Cardiac muscle cell (in vitro differentiated cells and primary cell): ENCODE data around the gene MRAS. TPM values are rescaled to one million over a fixed set of nuclear protein-coding genes. Genes with fewer than 3 reads are reported as not detected.

Source experiments
- DNase-seq, 2 donors: peaks; one replicate each; pipeline versions ENCODE4 v3.0.0 to v3.0.0-alpha.2; 2010 to 2017; ENCODE audit warnings: low read depth in 1 of 2, low spot score in 1 of 2
- H3K27ac ChIP-seq: fragments of 200-600 bp; sonication (generic); 2 replicates; pipeline ENCODE4 v1.5.1; 2016
- H3K27me3 ChIP-seq: fragments of 200-600 bp; sonication (generic); 2 replicates; pipeline ENCODE4 v1.6.0; 2016; ENCODE audit warnings: control low read depth
- H3K36me3 ChIP-seq: fragments of 200-600 bp; sonication (generic); 2 replicates; pipeline ENCODE4 v1.5.1; 2016; ENCODE audit warnings: control low read depth
- H3K4me1 ChIP-seq: fragments of 200-600 bp; sonication (generic); 2 replicates; pipeline ENCODE4 v1.8.1; 2017; ENCODE audit warnings: low read depth, mild to moderate bottlenecking, mixed run types
- H3K4me3 ChIP-seq: fragments of 200-600 bp; sonication (generic); 2 replicates; pipeline ENCODE4 v1.5.1; 2016; ENCODE audit warnings: mild to moderate bottlenecking
- H3K9me3 ChIP-seq: fragments of 200-600 bp; sonication (generic); 2 replicates; pipeline ENCODE4 v1.5.1; 2017; ENCODE audit warnings: low read depth, mild to moderate bottlenecking, control low read depth
- polyA plus RNA-seq: library from polyadenylated mRNA; unstranded; fragments of >200 nt; fragmentation: Nextera tagmentation; extraction: Ambion mirVana; gene quantifications from 2 replicates; pipeline ENCODE4 v1.2.1, GENCODE V29; 2016
- total RNA-seq: library from RNA; depleted of rRNA; stranded (reverse); fragments of >200 nt; gene quantifications from 2 replicates; pipeline ENCODE4 v1.2.3, GENCODE V29; 2016
- TF ChIP-seq, protein P1 (sequence below): IDR thresholded peaks from 2 replicates; pipeline ENCODE4 v1.5.1; 2012; ENCODE audit warnings: low read depth, mild to moderate bottlenecking, low read length

Gene MRAS
- total and polyA plus RNA-seq, 2 experiments from 2014 or later = 66.5 to 92.6 TPM

DNA sequence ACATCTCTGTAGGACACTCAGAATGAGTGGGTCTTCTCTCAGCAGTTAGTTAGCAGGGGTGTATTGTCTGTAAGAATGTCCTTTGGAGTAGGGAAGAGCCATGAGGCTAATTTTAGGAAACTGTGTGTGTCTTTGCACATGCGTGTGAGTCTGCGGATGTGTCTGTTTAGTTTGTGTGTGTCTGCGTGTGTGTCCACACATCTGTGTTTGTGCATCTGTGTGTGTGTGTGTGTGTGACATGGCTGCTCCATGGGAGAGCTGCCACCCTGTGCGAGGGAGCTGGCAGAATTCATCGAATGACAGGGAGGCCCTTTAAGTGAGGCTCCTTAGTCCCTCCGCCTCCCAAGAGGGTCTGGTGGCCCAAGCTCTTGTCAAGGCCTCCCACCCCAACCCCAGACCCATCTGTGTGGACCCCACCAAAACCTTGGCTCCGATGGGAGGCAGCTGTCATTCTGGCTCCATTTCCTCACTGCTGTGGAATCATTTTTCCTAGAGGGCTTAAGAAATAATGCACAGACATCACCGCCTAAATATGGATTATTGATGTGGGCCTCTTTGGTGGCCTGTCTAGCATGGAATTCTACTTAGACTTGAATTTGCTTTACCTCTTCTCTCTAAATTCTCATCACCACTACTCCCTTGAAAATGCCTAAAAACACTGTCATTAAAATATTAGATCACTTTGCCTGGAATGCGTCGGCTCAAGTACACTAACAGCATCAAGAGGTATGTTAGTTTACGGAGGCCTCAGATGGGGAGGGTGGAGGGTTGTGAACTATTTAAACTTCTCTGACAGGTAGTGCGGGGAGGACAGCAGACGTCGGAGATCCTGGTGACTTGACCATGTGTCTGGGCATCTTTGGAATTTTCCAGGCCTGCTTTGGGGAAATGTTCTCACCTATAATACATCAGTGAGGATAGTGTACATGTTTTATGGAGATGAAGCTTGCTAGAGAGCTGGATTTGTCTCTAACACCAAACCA, 95.4 kb downstream of the MRAS start:
- H3K9me3 ChIP-seq = no peaks in the 10 kb centered on the region
- H3K4me3 ChIP-seq = no peak overlapping the region
- TF ChIP-seq, protein P1, sequence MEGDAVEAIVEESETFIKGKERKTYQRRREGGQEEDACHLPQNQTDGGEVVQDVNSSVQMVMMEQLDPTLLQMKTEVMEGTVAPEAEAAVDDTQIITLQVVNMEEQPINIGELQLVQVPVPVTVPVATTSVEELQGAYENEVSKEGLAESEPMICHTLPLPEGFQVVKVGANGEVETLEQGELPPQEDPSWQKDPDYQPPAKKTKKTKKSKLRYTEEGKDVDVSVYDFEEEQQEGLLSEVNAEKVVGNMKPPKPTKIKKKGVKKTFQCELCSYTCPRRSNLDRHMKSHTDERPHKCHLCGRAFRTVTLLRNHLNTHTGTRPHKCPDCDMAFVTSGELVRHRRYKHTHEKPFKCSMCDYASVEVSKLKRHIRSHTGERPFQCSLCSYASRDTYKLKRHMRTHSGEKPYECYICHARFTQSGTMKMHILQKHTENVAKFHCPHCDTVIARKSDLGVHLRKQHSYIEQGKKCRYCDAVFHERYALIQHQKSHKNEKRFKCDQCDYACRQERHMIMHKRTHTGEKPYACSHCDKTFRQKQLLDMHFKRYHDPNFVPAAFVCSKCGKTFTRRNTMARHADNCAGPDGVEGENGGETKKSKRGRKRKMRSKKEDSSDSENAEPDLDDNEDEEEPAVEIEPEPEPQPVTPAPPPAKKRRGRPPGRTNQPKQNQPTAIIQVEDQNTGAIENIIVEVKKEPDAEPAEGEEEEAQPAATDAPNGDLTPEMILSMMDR = no peak
- no peaks in the 10 kb centered on the region for H3K27me3 ChIP-seq
- no peak overlapping the region for H3K27ac ChIP-seq
- peaks cover 29% of the 10 kb centered on the region for H3K4me1 ChIP-seq
- no peak for DNase-seq
- H3K36me3 ChIP-seq = no peaks in the 10 kb centered on the region

DNA sequence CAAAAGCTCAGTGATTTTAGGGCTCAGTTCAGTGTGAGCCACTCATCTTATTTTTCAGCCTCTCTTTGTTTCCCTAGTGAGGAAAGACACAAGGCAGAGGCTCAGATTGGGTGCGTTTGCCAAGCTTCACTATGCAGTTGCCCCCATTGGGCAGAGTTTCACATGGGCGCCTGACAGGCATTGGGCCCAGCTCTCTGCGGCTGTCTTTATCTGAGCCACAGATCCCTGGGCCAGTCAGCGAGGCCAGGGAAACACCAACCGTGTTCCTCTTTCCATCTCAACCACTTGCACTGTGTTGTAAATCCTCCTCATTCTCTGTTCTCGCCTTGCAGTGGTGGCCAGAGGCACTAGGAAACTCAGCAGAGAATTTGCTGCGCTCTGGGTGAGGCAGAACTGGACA, 96.9 kb downstream of the MRAS start:
- Histone ChIP-seq H3K27me3 (no peaks in the 10 kb centered on the region), H3K4me3 (no peak overlapping the region), H3K27ac (no peak overlapping the region), H3K9me3 (no peaks in the 10 kb centered on the region), H3K36me3 (no peaks in the 10 kb centered on the region), H3K4me1 (peaks cover 25% of the 10 kb centered on the region)
- DNase-seq = no peak
- TF ChIP-seq, protein P1 = no peak

DNA sequence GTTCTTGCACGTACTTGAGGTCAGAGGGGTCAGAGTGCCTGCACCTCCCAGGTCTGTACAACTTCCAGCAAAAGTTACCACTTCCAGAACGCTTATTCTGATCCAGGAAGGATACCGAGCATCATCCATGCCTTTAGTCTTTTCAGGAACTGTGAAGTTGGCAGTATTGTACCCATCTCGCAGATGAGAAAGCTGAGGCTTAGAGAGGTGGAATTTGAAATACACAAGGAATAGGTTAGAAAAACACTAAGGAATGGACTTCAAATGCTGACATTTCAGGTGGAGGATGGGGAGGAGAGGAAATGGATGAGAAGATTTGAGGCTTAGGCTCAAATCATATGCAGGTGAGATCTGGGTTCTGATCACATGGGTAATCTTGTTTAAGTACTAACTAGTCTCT, 97.3 kb downstream of the MRAS start:
- no peak for DNase-seq
- Histone ChIP-seq H3K4me3 (no peak overlapping the region), H3K27ac (no peak overlapping the region), H3K9me3 (no peaks in the 10 kb centered on the region), H3K4me1 (peaks cover 25% of the 10 kb centered on the region), H3K36me3 (no peaks in the 10 kb centered on the region), H3K27me3 (no peaks in the 10 kb centered on the region)
- TF ChIP-seq, protein P1 = no peak

DNA sequence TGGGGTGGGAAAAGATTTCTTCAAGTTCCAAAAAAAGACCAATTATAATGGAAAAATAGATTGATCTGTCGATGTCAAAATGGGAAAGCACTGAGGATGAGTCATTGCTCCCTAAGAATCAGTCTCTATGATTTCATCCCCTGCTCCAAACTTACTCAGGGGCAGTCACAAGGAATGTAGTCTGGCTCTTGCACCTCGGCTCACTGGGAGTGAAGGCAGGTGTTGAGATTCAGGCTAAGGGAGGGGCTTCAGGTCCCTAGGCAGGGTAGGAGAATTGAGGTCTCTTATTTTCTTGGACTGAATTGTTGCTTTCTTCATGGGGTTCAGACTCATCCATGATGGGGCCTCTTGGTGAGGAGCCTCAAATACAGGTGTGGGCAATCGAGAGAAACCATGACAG, 100.3 kb downstream of the MRAS start:
- DNase-seq = no peak

DNA sequence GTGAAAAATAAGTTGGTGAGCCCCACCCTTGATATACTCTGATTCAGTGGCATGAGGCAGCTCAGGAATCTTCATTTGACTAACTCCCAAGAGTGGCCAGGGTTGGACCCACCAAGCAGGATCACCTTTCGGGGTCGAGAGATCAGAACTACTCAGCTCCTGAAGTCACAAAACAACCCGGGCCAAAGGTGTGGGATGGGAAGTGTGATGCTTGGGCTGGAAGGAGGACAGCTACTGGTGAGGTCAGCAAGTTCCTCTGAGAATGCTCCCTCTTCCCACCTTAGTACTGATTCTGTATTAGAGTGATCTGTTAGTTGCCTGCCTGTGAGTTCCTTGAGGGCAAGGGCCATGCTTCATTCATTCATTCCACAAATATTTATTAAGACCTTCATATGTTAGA, 101.1 kb downstream of the MRAS start:
- no peaks in the 10 kb centered on the region for H3K9me3 ChIP-seq

More for the DNA sequence above, 100.3 kb downstream of the MRAS start:
- Histone ChIP-seq H3K9me3 (no peaks in the 10 kb centered on the region), H3K27ac (no peak overlapping the region), H3K27me3 (no peaks in the 10 kb centered on the region), H3K4me3 (no peak overlapping the region), H3K36me3 (no peaks in the 10 kb centered on the region), H3K4me1 (peaks cover 11% of the 10 kb centered on the region)
- TF ChIP-seq, protein P1 = no peak

More for the DNA sequence above, 101.1 kb downstream of the MRAS start:
- no peak for DNase-seq
- TF ChIP-seq, protein P1 = no peak
- Histone ChIP-seq H3K27me3 (no peaks in the 10 kb centered on the region), H3K36me3 (no peaks in the 10 kb centered on the region), H3K4me1 (peaks cover 3% of the 10 kb centered on the region), H3K4me3 (no peak overlapping the region), H3K27ac (no peak overlapping the region)
